ENCODE measurements around the gene SRP14. TPM values are rescaled to one million over a fixed set of nuclear protein-coding genes. Genes with fewer than 3 reads are reported as not detected.

Gene SRP14, protein sequence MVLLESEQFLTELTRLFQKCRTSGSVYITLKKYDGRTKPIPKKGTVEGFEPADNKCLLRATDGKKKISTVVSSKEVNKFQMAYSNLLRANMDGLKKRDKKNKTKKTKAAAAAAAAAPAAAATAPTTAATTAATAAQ
- 100 to 1,000 TPM; 120 to 126 TPM for total RNA-seq
- 281 TPM for polyA plus RNA-seq (2013, experiment 1 of 2)
- polyA plus RNA-seq (2013, experiment 2 of 2) = 243 TPM
- 68.4 to 226 (median 108) reads per million in 172 experiments for total RNA-seq

GRCh38 chr15:40038638-40039543 is at the start of gene SRP14:
SRP14 (minus strand) TSS chr15:40039181; CDS start chr15:40039116, 65 bp downstream.
- Histone ChIP-seq H3K27ac (ENCODE audit: low read depth in 1 of 2, low read length in 2 of 2) (peak within 1 kb of the TSS; percentile 88 to 90), H3K27me3 (ENCODE audit: control insufficient read depth in 1 of 2, insufficient read depth in 2 of 2, low read length in 2 of 2) (no peaks in the 10 kb centered on the region), H3K4me3 (ENCODE audit: low read length) (peak within 1 kb of the TSS; percentile 95), H3K36me3 (ENCODE audit: insufficient read depth, low read length) (peaks cover 35% of the 10 kb centered on the region), H3K4me1 (ENCODE audit: insufficient read depth, low read length) (peaks cover 20% of the 10 kb centered on the region), H3K9me3 (ENCODE audit: control insufficient read depth in 1 of 2, insufficient read depth in 1 of 2, low read length in 2 of 2) (no peaks in the 10 kb centered on the region)
- TF ChIP-seq, protein P1, sequence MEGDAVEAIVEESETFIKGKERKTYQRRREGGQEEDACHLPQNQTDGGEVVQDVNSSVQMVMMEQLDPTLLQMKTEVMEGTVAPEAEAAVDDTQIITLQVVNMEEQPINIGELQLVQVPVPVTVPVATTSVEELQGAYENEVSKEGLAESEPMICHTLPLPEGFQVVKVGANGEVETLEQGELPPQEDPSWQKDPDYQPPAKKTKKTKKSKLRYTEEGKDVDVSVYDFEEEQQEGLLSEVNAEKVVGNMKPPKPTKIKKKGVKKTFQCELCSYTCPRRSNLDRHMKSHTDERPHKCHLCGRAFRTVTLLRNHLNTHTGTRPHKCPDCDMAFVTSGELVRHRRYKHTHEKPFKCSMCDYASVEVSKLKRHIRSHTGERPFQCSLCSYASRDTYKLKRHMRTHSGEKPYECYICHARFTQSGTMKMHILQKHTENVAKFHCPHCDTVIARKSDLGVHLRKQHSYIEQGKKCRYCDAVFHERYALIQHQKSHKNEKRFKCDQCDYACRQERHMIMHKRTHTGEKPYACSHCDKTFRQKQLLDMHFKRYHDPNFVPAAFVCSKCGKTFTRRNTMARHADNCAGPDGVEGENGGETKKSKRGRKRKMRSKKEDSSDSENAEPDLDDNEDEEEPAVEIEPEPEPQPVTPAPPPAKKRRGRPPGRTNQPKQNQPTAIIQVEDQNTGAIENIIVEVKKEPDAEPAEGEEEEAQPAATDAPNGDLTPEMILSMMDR (IDR thresholded peaks at IDR 0.05) = no peak
- Mint-ChIP-seq H3K36me3 (ENCODE audit: low read depth) (peaks cover 54% of the 10 kb centered on the region), H3K27me3 (no peaks in the 10 kb centered on the region), H3K27ac (peak within 1 kb of the TSS; percentile 97), H3K4me1 (ENCODE audit: low read depth) (peaks cover 49% of the 10 kb centered on the region), H3K9me3 (no peaks in the 10 kb centered on the region), H3K4me3 (peak within 1 kb of the TSS; percentile 100)
- intact Hi-C loops (cut with DNase I, micrococcal nuclease) = loop anchor here (1.0 to 2.0 kb wide), 4 partner anchors 70 to 252 kb away; partner anchors contain the start of genes BMF (in 1 of the 2) and EIF2AK4 (in 1 of the 2)
- POLR2A ChIA-PET = interaction anchor here (0.6 to 3.0 kb wide), 12 partner anchors 9 to 365 kb away, joined by 3 to 19 read pairs (median 3); partner anchors contain the start of gene FSIP1
- peak; percentile 92 for ATAC-seq (ENCODE audit: poor library complexity)
- CTCF ChIA-PET = interaction anchor here (1.2 to 2.5 kb wide), 8 partner anchors 10 to 468 kb away, joined by 3 to 9 read pairs (median 5); partner anchors contain the start of genes BMF and PLCB2
- DNase-seq = peak; percentile 85 to 96 (median 90)

DNA sequence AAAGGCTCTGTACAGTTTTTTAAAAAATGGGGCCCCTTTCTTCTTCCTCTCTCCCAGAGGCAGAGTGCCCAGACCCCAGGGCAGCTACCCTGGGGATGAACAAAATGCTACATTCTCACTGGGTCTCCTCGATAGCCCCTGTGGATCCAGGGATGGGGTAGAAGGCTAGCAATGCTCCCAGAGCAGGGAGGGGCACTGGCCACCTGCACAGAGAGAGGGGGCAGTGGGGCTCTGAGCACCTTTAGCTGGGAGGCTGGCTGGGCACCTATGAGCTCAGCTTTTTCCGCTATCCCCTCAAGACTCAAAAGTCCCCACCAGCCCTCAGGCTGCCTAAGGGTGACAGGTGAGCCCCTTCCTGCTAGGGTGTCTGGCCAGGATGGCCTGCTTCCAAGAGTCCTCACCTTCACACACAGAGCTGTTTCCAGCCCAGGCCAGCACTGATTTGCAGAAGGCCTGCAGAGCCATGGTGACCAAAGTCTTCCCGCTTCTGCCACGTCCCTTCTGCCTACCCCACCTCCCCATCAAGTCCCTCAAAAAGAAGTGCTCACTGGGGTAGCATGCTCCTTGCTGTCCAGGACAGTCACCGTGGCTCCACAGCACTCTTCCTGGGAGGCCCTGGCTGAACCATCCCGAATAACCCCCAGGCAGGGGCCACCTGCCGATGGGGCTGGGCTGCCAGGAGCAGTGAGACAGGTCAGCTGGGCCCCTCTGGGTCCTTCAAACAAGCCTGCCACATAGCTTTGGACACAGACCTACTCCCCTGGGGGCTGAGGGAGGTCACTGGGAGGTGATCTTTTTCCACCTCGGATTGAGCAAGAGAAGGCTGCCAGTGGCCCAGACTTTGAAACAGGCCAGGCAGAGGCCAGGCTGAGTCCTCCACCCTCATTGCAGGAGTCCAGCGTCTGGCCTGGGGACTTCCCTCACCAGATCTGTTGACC is 49.3 kb upstream of the SRP14 start:
- no peaks in the 10 kb centered on the region for H3K36me3 Mint-ChIP-seq (ENCODE audit: low read depth)
- H3K4me1 ChIP-seq (ENCODE audit: insufficient read depth, low read length) = no peaks in the 10 kb centered on the region
- H3K27me3 ChIP-seq (ENCODE audit: control insufficient read depth in 1 of 2, insufficient read depth in 2 of 2, low read length in 2 of 2) = peaks cover 2 to 9% of the 10 kb centered on the region in 2 experiments
- H3K4me1 Mint-ChIP-seq (ENCODE audit: low read depth) = peaks cover 5% of the 10 kb centered on the region
- POLR2A ChIA-PET = interaction anchor here (0.5 to 1.0 kb wide), 2 partner anchors 11 to 14 kb away, joined by 3 read pairs; no protein-coding TSS in a partner anchor
- no peak overlapping the region for H3K4me3 ChIP-seq (ENCODE audit: low read length)
- peaks cover 14% of the 10 kb centered on the region for H3K27me3 Mint-ChIP-seq
- ATAC-seq (ENCODE audit: poor library complexity) (no peak), DNase-seq (no peak)
- no peaks in the 10 kb centered on the region for H3K9me3 ChIP-seq (ENCODE audit: control insufficient read depth in 1 of 2, insufficient read depth in 1 of 2, low read length in 2 of 2)
- intact Hi-C loops (cut with DNase I, micrococcal nuclease) = no loop called here
- peaks cover 2% of the 10 kb centered on the region for H3K36me3 ChIP-seq (ENCODE audit: insufficient read depth, low read length)
- H3K27ac Mint-ChIP-seq = no peak overlapping the region
- H3K9me3 Mint-ChIP-seq = no peaks in the 10 kb centered on the region
- H3K27ac ChIP-seq (ENCODE audit: low read depth in 1 of 2, low read length in 2 of 2) = no peak overlapping the region
- TF ChIP-seq, protein P1 (IDR thresholded peaks at IDR 0.05) = no peak
- H3K4me3 Mint-ChIP-seq = no peak overlapping the region
- CTCF ChIA-PET = no interaction called here

All from CD4-positive, alpha-beta T cell (primary cell).